ENCODE measurements around the gene TK2.

DNA sequence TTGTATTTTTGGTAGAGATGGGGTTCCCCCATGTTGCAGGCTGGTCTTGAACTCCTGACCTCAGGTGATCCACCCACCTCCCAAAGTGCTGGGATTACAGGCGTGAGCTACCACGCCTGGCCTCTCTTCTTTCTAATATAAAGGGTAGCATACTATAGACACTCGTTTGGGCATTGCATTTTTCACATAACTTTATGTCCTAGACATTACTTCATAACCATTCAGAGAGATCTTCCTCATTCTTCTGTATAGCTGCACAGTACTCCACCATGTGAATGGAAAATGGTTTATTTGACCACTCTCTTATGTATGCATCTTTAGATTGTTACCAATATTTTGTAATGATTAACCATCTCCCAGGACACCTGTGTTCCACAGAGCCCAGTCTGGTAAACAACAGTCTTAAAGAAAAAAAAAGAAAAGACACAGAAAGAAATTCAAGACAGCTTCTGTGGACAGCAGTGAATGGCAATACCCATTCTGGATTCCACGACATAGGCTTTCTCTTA, 42.1 kb downstream of the TK2 start:
- TF ChIP-seq CTCF (conservative IDR thresholded peaks at IDR 0.05 in 1 of 2, IDR thresholded peaks at IDR 0.05 in 1 of 2; ENCODE audit: low read depth in 1 of 2, low read length in 2 of 2) (no peak), EZH2 (IDR thresholded peaks at IDR 0.05; ENCODE audit: low read length, missing control alignments) (no peak)

All from fibroblast of lung (primary cell).